IPS-15b (cell line): Measurements from ENCODE around the gene SLFN12L.
A peak's percentile ranks its signal among the peaks of the same experiment; 100 is the strongest.
"Not testable (repeated sequence)": the region's sequence is repeated elsewhere in the genome, so short reads cannot be mapped to it uniquely, and the experiment has no call there.

Source experiments
- H3K27me3 ChIP-seq: one replicate; pipeline ENCODE4 v1.6.1; 2013; ENCODE audit warnings: low read length; ENCODE audit not compliant: control insufficient read depth, insufficient read depth
- H3K36me3 ChIP-seq: one replicate; pipeline ENCODE4 v1.6.1; 2013; ENCODE audit warnings: low read length; ENCODE audit not compliant: control insufficient read depth, insufficient read depth
- H3K4me1 ChIP-seq: one replicate; pipeline ENCODE4 v1.6.1; 2013; ENCODE audit warnings: mild to moderate bottlenecking, low read length; ENCODE audit not compliant: control insufficient read depth, insufficient read depth
- H3K4me3 ChIP-seq: one replicate; pipeline ENCODE4 v1.5.1; 2013; ENCODE audit warnings: low read depth, low read length
- H3K9ac ChIP-seq: one replicate; pipeline ENCODE4 v1.6.1; 2013; ENCODE audit warnings: low read depth, mild to moderate bottlenecking, low read length
- H3K9me3 ChIP-seq: one replicate; pipeline ENCODE4 v1.6.1; 2013; ENCODE audit warnings: mild to moderate bottlenecking, low read length; ENCODE audit not compliant: control insufficient read depth, insufficient read depth

The SLFN12L gene

GRCh38 chr17:35489944-35490343 lies 47.5 kb downstream of the SLFN12L start:
- Histone ChIP-seq H3K4me1 (no peaks in the 10 kb centered on the region), H3K9me3 (no peaks in the 10 kb centered on the region), H3K36me3 (no peaks in the 10 kb centered on the region), H3K27me3 (peaks cover 99% of the 10 kb centered on the region), H3K9ac (no peak overlapping the region), H3K4me3 (no peak overlapping the region)

DNA sequence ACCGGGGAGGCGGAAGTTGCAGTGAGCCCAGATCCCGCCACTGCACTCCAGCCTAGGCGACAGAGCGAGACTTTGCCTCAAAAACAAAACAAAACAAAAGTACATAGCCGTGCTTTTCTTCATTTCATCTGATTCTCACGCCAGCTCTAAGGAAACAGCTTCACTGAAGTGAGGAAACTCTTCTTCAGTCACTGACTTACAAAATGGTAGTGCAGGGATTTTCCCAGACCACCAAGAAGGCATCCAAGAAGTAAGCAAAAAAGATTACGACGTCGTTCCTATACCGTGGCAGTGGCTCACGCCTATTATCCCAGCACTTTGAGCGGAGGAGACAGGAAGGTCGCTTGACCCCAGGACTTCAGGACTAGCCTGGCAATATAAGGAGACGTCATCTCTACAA lies 48.5 kb downstream of the SLFN12L start:
- Histone ChIP-seq H3K4me3 (no peak overlapping the region), H3K36me3 (no peaks in the 10 kb centered on the region), H3K27me3 (peaks cover 100% of the 10 kb centered on the region), H3K9ac (no peak overlapping the region), H3K9me3 (no peaks in the 10 kb centered on the region), H3K4me1 (no peaks in the 10 kb centered on the region)

DNA sequence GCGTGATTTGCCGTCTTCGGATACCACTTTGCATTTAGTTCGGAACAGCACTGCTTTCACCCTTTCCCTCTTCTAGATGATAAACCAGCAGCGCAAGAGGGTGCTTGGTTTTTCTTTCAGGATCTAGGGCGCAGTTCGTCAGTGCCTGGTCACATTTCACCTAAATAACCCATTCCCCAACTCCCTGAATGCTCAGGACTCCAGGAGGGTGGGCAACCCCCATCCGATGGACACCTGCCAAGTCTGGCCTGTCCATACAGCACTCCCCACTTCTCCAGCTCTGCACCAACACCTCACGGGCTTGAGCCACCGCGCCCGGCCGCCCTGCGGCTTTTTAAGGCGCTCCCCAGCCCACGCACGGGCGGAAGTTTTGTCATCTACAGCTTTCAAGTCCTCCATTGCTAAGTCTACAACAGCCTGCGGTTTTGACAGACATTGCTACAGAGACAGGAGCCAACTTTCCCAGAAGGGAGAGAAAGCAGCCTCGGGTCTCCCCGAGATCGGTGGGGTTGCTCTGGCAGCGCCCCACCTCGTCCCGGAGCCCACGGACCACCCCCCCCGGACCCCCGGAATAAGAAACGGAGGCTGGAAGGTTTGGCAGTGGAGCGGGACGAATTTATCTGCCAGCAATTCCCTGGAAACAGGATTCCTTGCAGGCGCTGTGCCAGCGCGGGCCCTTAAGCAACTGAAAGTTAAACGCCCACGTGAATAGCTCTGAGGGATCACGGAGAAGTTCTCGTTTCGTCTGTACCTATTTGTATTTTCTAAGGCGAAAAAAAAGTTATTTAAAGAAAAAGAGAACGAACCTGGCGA lies 50.4 kb downstream of the SLFN12L start:
- Histone ChIP-seq H3K27me3 (peaks cover 100% of the 10 kb centered on the region), H3K4me3 (peak overlapping the region; percentile 30), H3K9me3 (no peaks in the 10 kb centered on the region), H3K4me1 (no peaks in the 10 kb centered on the region), H3K36me3 (no peaks in the 10 kb centered on the region), H3K9ac (no peak overlapping the region)

GRCh38 chr17:35479271-35479670 lies 58.2 kb downstream of the SLFN12L start:
- H3K36me3 ChIP-seq = no peaks in the 10 kb centered on the region
- H3K9me3 ChIP-seq = no peaks in the 10 kb centered on the region
- peaks cover 85% of the 10 kb centered on the region for H3K27me3 ChIP-seq
- no peak overlapping the region for H3K4me3 ChIP-seq
- no peaks in the 10 kb centered on the region for H3K4me1 ChIP-seq
- H3K9ac ChIP-seq = no peak overlapping the region

GRCh38 chr17:35477248-35477647 lies 60.2 kb downstream of the SLFN12L start:
- no peak overlapping the region for H3K4me3 ChIP-seq
- H3K36me3 ChIP-seq = no peaks in the 10 kb centered on the region
- H3K27me3 ChIP-seq = peaks cover 67% of the 10 kb centered on the region
- no peak overlapping the region for H3K9ac ChIP-seq
- no peaks in the 10 kb centered on the region for H3K4me1 ChIP-seq
- no peaks in the 10 kb centered on the region for H3K9me3 ChIP-seq

- H3K4me1 ChIP-seq = no peaks in the 10 kb centered on the region
- H3K27me3 ChIP-seq = peaks cover 61% of the 10 kb centered on the region
- no peak overlapping the region for H3K4me3 ChIP-seq
- H3K9me3 ChIP-seq = no peaks in the 10 kb centered on the region
- no peaks in the 10 kb centered on the region for H3K36me3 ChIP-seq
- no peak overlapping the region for H3K9ac ChIP-seq
Observed at GRCh38 chr17:35476283-35476820, 61.1 kb downstream of the SLFN12L start.

- H3K9me3 ChIP-seq = no peaks in the 10 kb centered on the region
- H3K27me3 ChIP-seq = peaks cover 47% of the 10 kb centered on the region
- no peaks in the 10 kb centered on the region for H3K4me1 ChIP-seq
- no peak overlapping the region for H3K4me3 ChIP-seq
- H3K9ac ChIP-seq = no peak overlapping the region
- H3K36me3 ChIP-seq = no peaks in the 10 kb centered on the region
Observed at GRCh38 chr17:35468475-35468874, 69.0 kb downstream of the SLFN12L start.

GRCh38 chr17:35467824-35468223 lies 69.7 kb downstream of the SLFN12L start:
- Histone ChIP-seq H3K4me1 (no peaks in the 10 kb centered on the region), H3K4me3 (no peak overlapping the region), H3K27me3 (peaks cover 54% of the 10 kb centered on the region), H3K9ac (no peak overlapping the region), H3K36me3 (no peaks in the 10 kb centered on the region), H3K9me3 (no peaks in the 10 kb centered on the region)

- Histone ChIP-seq H3K36me3 (no peaks in the 10 kb centered on the region), H3K4me3 (peak overlapping the region; percentile 46), H3K4me1 (no peaks in the 10 kb centered on the region), H3K9ac (no peak overlapping the region), H3K27me3 (peaks cover 88% of the 10 kb centered on the region), H3K9me3 (no peaks in the 10 kb centered on the region)
Observed at GRCh38 chr17:35460354-35460851, 77.1 kb downstream of the SLFN12L start.

GRCh38 chr17:35454035-35454434 lies 83.4 kb downstream of the SLFN12L start:
- H3K36me3 ChIP-seq, H3K4me3 ChIP-seq, H3K4me1 ChIP-seq, H3K9ac ChIP-seq, H3K9me3 ChIP-seq: not testable (repeated sequence)
- H3K27me3 ChIP-seq = peaks cover 100% of the 10 kb centered on the region

GRCh38 chr17:35453171-35453570 lies 84.3 kb downstream of the SLFN12L start:
- Histone ChIP-seq H3K4me3 (no peak overlapping the region), H3K27me3 (peaks cover 98% of the 10 kb centered on the region), H3K9me3 (no peaks in the 10 kb centered on the region), H3K36me3 (no peaks in the 10 kb centered on the region), H3K9ac (no peak overlapping the region), H3K4me1 (no peaks in the 10 kb centered on the region)

GRCh38 chr17:35449371-35449931 lies 88.0 kb downstream of the SLFN12L start:
- H3K27me3 ChIP-seq = peaks cover 98% of the 10 kb centered on the region
- peak overlapping the region; percentile 53 for H3K4me3 ChIP-seq
- no peak overlapping the region for H3K9ac ChIP-seq

More at GRCh38 chr17:35449371-35449931, 88.0 kb downstream of the SLFN12L start:
- Histone ChIP-seq H3K4me1 (no peaks in the 10 kb centered on the region), H3K36me3 (no peaks in the 10 kb centered on the region), H3K9me3 (no peaks in the 10 kb centered on the region)
